ENCODE measurements around the gene DSEL. TPM values are rescaled to one million over a fixed set of nuclear protein-coding genes. Genes with fewer than 3 reads are reported as not detected.
A peak's percentile ranks its signal among the peaks of the same experiment; 100 is the strongest.

The DSEL gene
- total RNA-seq, result 105 and 108 TPM in 2 replicates
- long read RNA-seq, full-length matches to known transcripts, result 11 of 82 reads
- long read RNA-seq, partial matches to known transcripts, result 0 of 82 reads
- long read RNA-seq, other reads (novel, unspliced or antisense), result 71 of 82 reads

DNA sequence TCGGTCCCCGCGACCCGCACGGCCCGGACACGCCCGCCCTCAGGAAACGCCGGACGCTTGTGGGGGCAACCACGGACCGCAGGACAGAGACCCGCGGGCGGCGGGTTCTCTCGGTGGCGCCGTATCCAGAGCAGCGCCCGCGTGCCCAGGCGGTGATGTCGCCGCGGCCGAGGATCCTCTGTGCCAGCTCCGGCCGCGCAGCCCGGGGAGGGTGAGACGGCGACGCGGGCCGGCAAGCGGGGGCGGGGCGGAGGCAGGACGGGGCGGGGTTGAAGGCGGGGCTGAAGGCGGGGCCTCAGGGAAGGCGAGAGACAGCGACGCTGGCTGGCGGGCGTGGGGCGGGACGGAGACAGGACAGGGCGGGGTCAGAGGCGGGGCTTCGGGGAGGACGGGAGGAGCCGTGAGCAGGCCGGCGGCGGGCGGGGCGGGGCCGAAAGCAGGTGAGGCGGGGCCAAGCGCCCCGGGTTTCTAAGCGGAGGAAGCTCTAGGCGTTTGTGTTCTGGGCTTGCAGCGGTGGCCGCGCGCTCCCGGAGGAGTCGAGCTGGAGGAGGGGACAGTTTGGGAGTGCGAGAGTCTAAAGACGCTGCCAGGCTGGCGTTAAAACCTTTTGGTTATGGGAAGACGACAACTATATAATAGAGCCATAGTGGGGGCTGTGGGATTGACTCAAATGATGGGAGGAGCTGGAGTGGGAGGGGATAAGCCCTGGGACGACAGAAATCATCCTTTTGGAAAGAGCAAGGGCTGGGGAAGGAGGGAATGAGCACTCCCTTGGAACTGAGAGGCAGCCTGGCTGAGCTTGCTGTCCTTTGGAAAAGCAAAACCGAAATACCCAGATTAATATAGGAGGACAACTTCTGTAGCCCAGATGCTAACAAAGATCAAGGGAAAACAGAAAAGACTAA, at the start of gene DSEL:
DSEL (minus strand) TSS at position 182 of the 905 bp plus-strand sequence. CDS start 2,112 bp downstream, outside the sequence.
- Mint-ChIP-seq H3K4me3 (ENCODE audit: unreplicated experiment) (peak within 1 kb of the TSS; percentile 88), H3K27me3 (ENCODE audit: unreplicated experiment) (no peaks in the 10 kb centered on the region), H3K9me3 (ENCODE audit: unreplicated experiment) (no peaks in the 10 kb centered on the region), H3K27ac (ENCODE audit: unreplicated experiment) (peak within 1 kb of the TSS; percentile 97), H3K36me3 (ENCODE audit: unreplicated experiment) (peaks cover 31% of the 10 kb centered on the region), H3K4me1 (ENCODE audit: unreplicated experiment) (peaks cover 74% of the 10 kb centered on the region)
- peak; percentile 100 for DNase-seq (ENCODE audit: extremely low spot score, unreplicated experiment)
- TF ChIP-seq, protein P1, sequence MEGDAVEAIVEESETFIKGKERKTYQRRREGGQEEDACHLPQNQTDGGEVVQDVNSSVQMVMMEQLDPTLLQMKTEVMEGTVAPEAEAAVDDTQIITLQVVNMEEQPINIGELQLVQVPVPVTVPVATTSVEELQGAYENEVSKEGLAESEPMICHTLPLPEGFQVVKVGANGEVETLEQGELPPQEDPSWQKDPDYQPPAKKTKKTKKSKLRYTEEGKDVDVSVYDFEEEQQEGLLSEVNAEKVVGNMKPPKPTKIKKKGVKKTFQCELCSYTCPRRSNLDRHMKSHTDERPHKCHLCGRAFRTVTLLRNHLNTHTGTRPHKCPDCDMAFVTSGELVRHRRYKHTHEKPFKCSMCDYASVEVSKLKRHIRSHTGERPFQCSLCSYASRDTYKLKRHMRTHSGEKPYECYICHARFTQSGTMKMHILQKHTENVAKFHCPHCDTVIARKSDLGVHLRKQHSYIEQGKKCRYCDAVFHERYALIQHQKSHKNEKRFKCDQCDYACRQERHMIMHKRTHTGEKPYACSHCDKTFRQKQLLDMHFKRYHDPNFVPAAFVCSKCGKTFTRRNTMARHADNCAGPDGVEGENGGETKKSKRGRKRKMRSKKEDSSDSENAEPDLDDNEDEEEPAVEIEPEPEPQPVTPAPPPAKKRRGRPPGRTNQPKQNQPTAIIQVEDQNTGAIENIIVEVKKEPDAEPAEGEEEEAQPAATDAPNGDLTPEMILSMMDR (IDR thresholded peaks at IDR 0.05), result no peak

- Mint-ChIP-seq H3K36me3 (ENCODE audit: unreplicated experiment) (no peaks in the 10 kb centered on the region), H3K4me3 (ENCODE audit: unreplicated experiment) (no peak overlapping the region), H3K9me3 (ENCODE audit: unreplicated experiment) (peaks cover 22% of the 10 kb centered on the region), H3K27ac (ENCODE audit: unreplicated experiment) (no peak overlapping the region), H3K4me1 (ENCODE audit: unreplicated experiment) (peaks cover 7% of the 10 kb centered on the region), H3K27me3 (ENCODE audit: unreplicated experiment) (no peaks in the 10 kb centered on the region)
- DNase-seq (ENCODE audit: extremely low spot score, unreplicated experiment), result no peak
- TF ChIP-seq, protein P1 (IDR thresholded peaks at IDR 0.05), result no peak
Measured at GRCh38 chr18:67553437-67553836, 36.9 kb upstream of the DSEL start.

DNA sequence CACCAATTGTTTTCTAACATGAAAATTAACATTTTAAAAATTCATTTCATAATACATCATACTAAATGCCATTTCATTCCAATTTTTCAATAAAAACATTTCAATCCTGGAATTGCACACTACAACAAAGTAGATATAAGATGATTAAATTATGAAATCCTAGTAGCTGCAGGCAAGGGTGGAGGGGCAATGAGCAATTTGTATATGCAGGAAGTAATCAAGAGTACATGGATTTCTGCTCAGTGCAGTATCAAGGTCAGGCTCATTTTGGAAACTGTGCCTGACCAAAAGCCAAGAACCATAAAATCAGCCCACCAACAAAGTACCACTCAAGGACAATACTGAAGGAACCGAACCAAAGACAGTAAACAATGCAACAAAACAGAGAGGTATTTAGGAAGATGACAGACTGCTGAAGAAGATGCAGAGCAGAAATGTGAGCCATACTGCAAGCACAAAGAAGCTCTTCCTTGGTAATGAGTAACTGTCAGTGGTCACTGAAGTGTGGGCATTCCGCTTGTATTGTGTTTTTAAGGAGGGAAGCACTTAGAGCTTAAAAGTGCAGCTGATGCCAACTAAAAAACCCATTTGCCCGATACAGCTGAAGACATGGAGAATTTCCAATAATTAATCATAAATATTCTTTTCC, 34.5 kb upstream of the DSEL start:
- Mint-ChIP-seq H3K36me3 (ENCODE audit: unreplicated experiment) (no peaks in the 10 kb centered on the region), H3K27ac (ENCODE audit: unreplicated experiment) (no peak overlapping the region)
- TF ChIP-seq, protein P1 (IDR thresholded peaks at IDR 0.05), result no peak

DNA sequence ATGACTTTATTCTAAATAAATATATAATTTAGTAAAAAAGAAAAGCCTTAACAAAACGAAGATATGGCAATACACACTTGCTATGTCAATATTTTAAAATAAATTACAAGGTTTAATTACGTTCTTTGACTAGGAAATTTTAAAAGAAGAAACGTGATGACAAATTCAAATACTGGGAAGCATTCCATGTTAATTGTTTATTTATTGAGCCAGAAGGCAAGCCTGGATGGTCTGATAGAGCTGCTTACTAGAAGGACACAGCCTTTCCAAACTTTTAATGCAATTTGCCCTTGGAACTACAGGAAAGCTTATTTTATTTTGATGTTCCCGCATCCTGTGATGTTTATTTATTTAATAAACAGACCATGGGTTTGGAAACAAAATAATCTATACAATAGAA, 33.4 kb upstream of the DSEL start:
- TF ChIP-seq, protein P1 (IDR thresholded peaks at IDR 0.05), result no peak
- no peak for DNase-seq (ENCODE audit: extremely low spot score, unreplicated experiment)

More for the DNA sequence above, 34.5 kb upstream of the DSEL start:
- DNase-seq (ENCODE audit: extremely low spot score, unreplicated experiment), result no peak
- no peak overlapping the region for H3K4me3 Mint-ChIP-seq (ENCODE audit: unreplicated experiment)
- no peaks in the 10 kb centered on the region for H3K27me3 Mint-ChIP-seq (ENCODE audit: unreplicated experiment)
- H3K4me1 Mint-ChIP-seq (ENCODE audit: unreplicated experiment), result peaks cover 7% of the 10 kb centered on the region
- H3K9me3 Mint-ChIP-seq (ENCODE audit: unreplicated experiment), result peaks cover 1% of the 10 kb centered on the region

DNA sequence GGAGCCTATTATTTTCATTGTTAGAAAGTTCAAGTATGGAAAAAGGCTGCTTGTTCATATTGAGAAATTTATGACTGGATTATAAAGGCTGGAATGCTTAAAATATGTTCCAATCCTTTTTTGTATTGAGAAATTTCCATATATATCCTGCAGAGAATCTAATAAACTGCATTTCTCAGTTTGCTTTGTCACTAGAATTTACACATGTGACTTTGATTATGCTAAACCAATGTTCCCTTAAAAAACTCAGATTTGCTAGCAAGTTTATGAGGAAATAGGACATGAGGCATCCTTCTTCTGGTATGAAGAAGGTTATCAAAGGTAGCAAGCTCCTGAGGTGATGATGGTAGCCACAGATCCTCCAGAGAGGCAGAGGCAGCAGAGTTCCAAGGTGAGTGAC, 29.2 kb upstream of the DSEL start:
- no peak overlapping the region for H3K27ac Mint-ChIP-seq (ENCODE audit: unreplicated experiment)
- no peaks in the 10 kb centered on the region for H3K9me3 Mint-ChIP-seq (ENCODE audit: unreplicated experiment)
- peaks cover 8% of the 10 kb centered on the region for H3K4me1 Mint-ChIP-seq (ENCODE audit: unreplicated experiment)
- H3K4me3 Mint-ChIP-seq (ENCODE audit: unreplicated experiment), result no peak overlapping the region
- no peaks in the 10 kb centered on the region for H3K27me3 Mint-ChIP-seq (ENCODE audit: unreplicated experiment)
- no peak for DNase-seq (ENCODE audit: extremely low spot score, unreplicated experiment)
- TF ChIP-seq, protein P1 (IDR thresholded peaks at IDR 0.05), result no peak
- no peaks in the 10 kb centered on the region for H3K36me3 Mint-ChIP-seq (ENCODE audit: unreplicated experiment)

More for the DNA sequence above, 33.4 kb upstream of the DSEL start:
- Mint-ChIP-seq H3K27me3 (ENCODE audit: unreplicated experiment) (no peaks in the 10 kb centered on the region), H3K4me1 (ENCODE audit: unreplicated experiment) (peaks cover 7% of the 10 kb centered on the region), H3K4me3 (ENCODE audit: unreplicated experiment) (no peak overlapping the region), H3K9me3 (ENCODE audit: unreplicated experiment) (no peaks in the 10 kb centered on the region), H3K36me3 (ENCODE audit: unreplicated experiment) (no peaks in the 10 kb centered on the region), H3K27ac (ENCODE audit: unreplicated experiment) (no peak overlapping the region)

Data from osteocyte (in vitro differentiated cells).